Neuronal stem cell (in vitro differentiated cells): ENCODE data around the gene BCAN.
A peak's percentile ranks its signal among the peaks of the same experiment; 100 is the strongest.

Experiments used
- DNase-seq: peaks from one replicate; pipeline ENCODE4 v3.0.0-alpha.2; 2013; ENCODE audit warnings: low spot score
- H2AFZ ChIP-seq: one replicate; pipeline ENCODE4 v1.6.1; 2013; ENCODE audit warnings: mild to moderate bottlenecking, low read length, inconsistent platforms
- H2AK5ac ChIP-seq: 2 replicates; pipeline ENCODE4 v1.6.1; 2013; ENCODE audit warnings: low read depth, mild to moderate bottlenecking, inconsistent platforms, low read length, moderate library complexity, mixed read lengths
- H2BK120ac ChIP-seq: 2 replicates; pipeline ENCODE4 v1.6.1; 2013; ENCODE audit warnings: low read depth, mild to moderate bottlenecking, inconsistent platforms, low read length, moderate library complexity, mixed read lengths
- H2BK12ac ChIP-seq: one replicate; pipeline ENCODE4 v1.6.1; 2013; ENCODE audit warnings: low read length, inconsistent platforms
- H2BK15ac ChIP-seq: 2 replicates; pipeline ENCODE4 v1.6.1; 2013; ENCODE audit warnings: mild to moderate bottlenecking, low read length, inconsistent platforms, mixed read lengths
- H2BK5ac ChIP-seq: one replicate; pipeline ENCODE4 v1.6.1; 2013; ENCODE audit warnings: inconsistent platforms, mild to moderate bottlenecking, low read length, moderate library complexity
- H3K14ac ChIP-seq: one replicate; pipeline ENCODE4 v1.6.1; 2013; ENCODE audit warnings: low read length, inconsistent platforms
- H3K18ac ChIP-seq: 2 replicates; pipeline ENCODE4 v1.6.1; 2013; ENCODE audit warnings: low read length, inconsistent platforms
- H3K23ac ChIP-seq: 2 replicates; pipeline ENCODE4 v1.6.1; 2013; ENCODE audit warnings: low read depth, mild to moderate bottlenecking, mixed read lengths, low read length, inconsistent platforms; ENCODE audit not compliant: poor library complexity
- H3K27ac ChIP-seq: replicated peaks from 3 replicates; pipeline ENCODE4 v1.5.1; 2013; ENCODE audit warnings: low read length, inconsistent platforms
- H3K27me3 ChIP-seq, 3 experiments: 2 replicates each; pipeline ENCODE4 v1.6.1; 2013; ENCODE audit warnings: low read length in 3 of 3, mild to moderate bottlenecking in 2 of 3, inconsistent platforms in 1 of 3, low read depth in 1 of 3, mixed read lengths in 1 of 3, moderate library complexity in 1 of 3; ENCODE audit not compliant: control insufficient read depth in 3 of 3, insufficient read depth in 3 of 3
- H3K36me3 ChIP-seq, 2 donors: replicated peaks in 1 of 2; 2 replicates each; pipeline ENCODE4 v1.6.1; 2013; ENCODE audit warnings: low read length in 2 of 2; ENCODE audit not compliant: control insufficient read depth in 2 of 2, insufficient read depth in 2 of 2
- H3K4ac ChIP-seq: 2 replicates; pipeline ENCODE4 v1.6.1; 2013; ENCODE audit warnings: inconsistent platforms, mild to moderate bottlenecking, low read length, moderate library complexity
- H3K4me1 ChIP-seq, 2 donors: 1 replicate in 1 of 2; 2 replicates in 1 of 2; pipeline ENCODE4 v1.6.1; 2013; ENCODE audit warnings: low read length in 2 of 2, low read depth in 1 of 2; ENCODE audit not compliant: control insufficient read depth in 2 of 2, insufficient read depth in 1 of 2
- H3K4me2 ChIP-seq: one replicate; pipeline ENCODE4 v1.6.1; 2013; ENCODE audit warnings: mild to moderate bottlenecking, low read length, inconsistent platforms; ENCODE audit not compliant: insufficient read depth, poor library complexity, severe bottlenecking
- H3K4me3 ChIP-seq, 2 donors: 2 replicates each; pipeline ENCODE4 v1.5.1; 2013; ENCODE audit warnings: low read length in 2 of 2, mild to moderate bottlenecking in 2 of 2, inconsistent platforms in 1 of 2, moderate library complexity in 1 of 2
- H3K79me1 ChIP-seq: one replicate; pipeline ENCODE4 v1.6.1; 2013; ENCODE audit warnings: low read depth, mild to moderate bottlenecking, inconsistent platforms, low read length, moderate library complexity
- H3K9ac ChIP-seq: one replicate; pipeline ENCODE4 v1.6.1; 2013; ENCODE audit warnings: mild to moderate bottlenecking, low read depth, low read length, inconsistent platforms; ENCODE audit not compliant: poor library complexity
- H3K9me3 ChIP-seq, 2 donors: replicated peaks in 1 of 2; 2 replicates each; pipeline versions ENCODE3 to v1.6.1; 2013; ENCODE audit warnings: low read length in 2 of 2, mild to moderate bottlenecking in 2 of 2, inconsistent platforms in 1 of 2, low read depth in 1 of 2, mixed read lengths in 1 of 2, moderate library complexity in 1 of 2; ENCODE audit not compliant: control insufficient read depth in 2 of 2, insufficient read depth in 1 of 2
- H4K8ac ChIP-seq: one replicate; pipeline ENCODE4 v1.6.1; 2013; ENCODE audit warnings: low read depth, mild to moderate bottlenecking, inconsistent platforms, low read length, moderate library complexity
- H4K91ac ChIP-seq: one replicate; pipeline ENCODE4 v1.6.1; 2013; ENCODE audit warnings: low read length, low read depth, mild to moderate bottlenecking, inconsistent platforms; ENCODE audit not compliant: poor library complexity
- WGBS, 2 donors: extraction: QIAGEN DNeasy Blood & Tissue Kit; methylation state at CpG; one replicate each; pipeline ENCODE4 v1.1.7; 2013; ENCODE audit warnings: missing lambda C conversion rate in 2 of 2, mixed read lengths in 1 of 2; ENCODE audit not compliant: insufficient read length in 2 of 2, insufficient replicate concordance in 1 of 2; ENCODE audit errors: extremely low coverage in 2 of 2; 5-methylcytosine and 5-hydroxymethylcytosine counted together

The BCAN gene

DNA sequence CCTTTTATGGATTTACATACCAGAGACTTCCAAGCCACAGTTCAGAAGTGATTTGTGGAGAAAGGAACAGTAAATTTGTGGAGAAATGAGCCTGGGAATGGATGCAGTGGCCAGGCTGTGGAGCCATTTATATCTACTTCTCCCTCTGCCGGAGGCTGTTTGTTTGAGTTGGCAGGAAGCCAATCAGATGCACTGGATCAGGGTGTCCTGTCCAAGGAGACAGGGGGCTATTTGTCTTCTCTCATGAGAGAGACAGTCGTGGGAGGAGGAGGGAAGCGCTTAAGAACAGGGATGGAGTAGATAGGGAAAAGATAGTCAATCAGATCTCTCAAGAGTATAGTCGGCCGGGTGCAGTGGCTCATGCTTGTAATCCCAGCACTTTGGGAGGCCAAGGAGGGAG is 25.5 kb upstream of the BCAN start:
- no peak overlapping the region for H3K4ac ChIP-seq
- no peak overlapping the region for H2BK120ac ChIP-seq
- H2AFZ ChIP-seq, result no peak overlapping the region
- H3K14ac ChIP-seq, result no peak overlapping the region
- H3K36me3 ChIP-seq, result no peaks in the 10 kb centered on the region
- H3K9ac ChIP-seq, result peak overlapping the region; percentile 10
- H3K9me3 ChIP-seq, result no peaks in the 10 kb centered on the region
- no peak overlapping the region for H2AK5ac ChIP-seq
- H3K4me2 ChIP-seq, result no peak overlapping the region
- H3K4me3 ChIP-seq, result no peak overlapping the region
- H3K27me3 ChIP-seq, result peaks cover 0 to 53% (median 18%) of the 10 kb centered on the region in 3 experiments
- no peak overlapping the region for H4K91ac ChIP-seq
- H2BK5ac ChIP-seq, result no peak overlapping the region
- no peak overlapping the region for H3K23ac ChIP-seq
- no peak overlapping the region for H2BK15ac ChIP-seq
- H4K8ac ChIP-seq, result no peak overlapping the region
- no peaks in the 10 kb centered on the region for H3K4me1 ChIP-seq
- no peaks in the 10 kb centered on the region for H3K79me1 ChIP-seq
- no peak overlapping the region for H3K27ac ChIP-seq
- no CpG with 5 or more reads among the region's 5 CpGs for WGBS, 2 donors
- no peak overlapping the region for H3K18ac ChIP-seq
- DNase-seq, result no peak
- H2BK12ac ChIP-seq, result no peak overlapping the region

DNA sequence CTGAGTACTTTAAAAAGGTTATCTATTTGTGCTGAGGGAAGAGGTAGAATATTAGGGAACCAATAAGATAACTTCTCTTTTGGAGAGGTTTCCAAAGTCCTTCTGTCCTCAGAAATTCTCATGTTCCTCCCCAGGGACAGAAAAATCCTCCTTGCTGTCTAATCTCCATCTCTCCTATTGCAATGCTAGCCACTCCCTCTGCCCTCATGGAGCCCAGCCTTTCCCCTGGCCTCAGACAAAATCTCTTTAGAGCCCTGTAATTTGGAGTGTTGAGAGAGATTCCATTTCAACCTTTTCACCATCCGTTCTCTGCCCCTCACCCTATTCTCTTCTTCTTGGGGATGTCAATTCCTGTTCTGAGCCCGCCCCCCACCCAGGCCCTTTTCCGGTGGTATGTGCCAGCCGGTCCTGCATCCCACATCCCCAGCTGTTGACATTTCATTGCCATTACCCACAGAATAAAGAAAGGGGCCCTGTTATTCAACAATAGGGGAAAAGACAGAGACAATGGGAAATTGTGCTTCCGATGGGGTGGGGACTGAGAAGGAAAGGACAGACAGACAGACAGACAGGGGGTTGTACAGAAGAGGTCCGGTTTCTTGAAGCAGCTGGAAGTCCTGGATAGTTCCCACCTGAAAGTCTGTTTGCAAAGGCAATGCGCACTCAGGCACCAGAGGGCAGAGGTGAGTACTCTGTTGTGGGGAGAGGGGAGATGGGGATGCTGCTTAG is 22.9 kb upstream of the BCAN start, which contains the start of gene HAPLN2:
Gene HAPLN2 (plus strand): TSS at position 563 of the 729 bp plus-strand sequence. CDS start 4,076 bp downstream, outside the sequence.
- Histone ChIP-seq H4K8ac (no peak within 1 kb of the TSS), H2AFZ (no peak within 1 kb of the TSS), H3K18ac (no peak within 1 kb of the TSS), H3K14ac (no peak within 1 kb of the TSS), H3K4ac (no peak within 1 kb of the TSS), H2BK15ac (no peak within 1 kb of the TSS), H2AK5ac (no peak within 1 kb of the TSS), H2BK5ac (no peak within 1 kb of the TSS), H3K4me3 (no peak within 1 kb of the TSS), H3K4me2 (no peak within 1 kb of the TSS), H3K79me1 (no peaks in the 10 kb centered on the region), H3K36me3 (no peaks in the 10 kb centered on the region), H3K9me3 (peaks cover 0 to 4% of the 10 kb centered on the region in 2 donors), H3K9ac (peak within 1 kb of the TSS; percentile 6), H3K23ac (no peak within 1 kb of the TSS), H2BK120ac (no peak within 1 kb of the TSS), H2BK12ac (no peak within 1 kb of the TSS), H4K91ac (no peak within 1 kb of the TSS), H3K4me1 (peaks cover 0 to 2% of the 10 kb centered on the region in 2 donors), H3K27ac (no peak within 1 kb of the TSS), H3K27me3 (peaks cover 8 to 64% (median 38%) of the 10 kb centered on the region in 3 experiments)
- no peak for DNase-seq
- no CpG with 5 or more reads among the region's 7 CpGs for WGBS, 2 donors

DNA sequence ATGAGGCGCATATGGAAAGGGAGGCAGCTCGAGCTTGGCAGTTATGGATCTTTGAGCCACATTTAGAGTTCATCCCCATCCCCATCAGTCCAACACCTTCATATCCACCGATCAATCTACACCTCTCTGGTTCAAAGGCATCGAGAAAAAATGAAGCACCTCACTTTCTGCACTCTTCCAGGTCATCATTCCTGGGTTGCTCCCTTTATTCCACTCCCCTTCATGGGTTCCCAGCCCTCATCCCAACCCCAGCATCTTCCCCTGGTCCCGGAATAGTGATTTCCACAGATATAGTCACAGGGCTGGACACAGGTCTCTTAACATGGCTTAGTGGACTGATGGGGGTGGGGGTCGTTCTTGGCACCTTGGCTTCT is 22.3 kb upstream of the BCAN start:
- H3K18ac ChIP-seq, result no peak overlapping the region
- H2BK15ac ChIP-seq, result no peak overlapping the region
- H3K23ac ChIP-seq, result no peak overlapping the region
- H3K4me2 ChIP-seq, result no peak overlapping the region
- H2AK5ac ChIP-seq, result no peak overlapping the region
- no peaks in the 10 kb centered on the region for H3K36me3 ChIP-seq
- no peak overlapping the region for H4K91ac ChIP-seq
- H3K9ac ChIP-seq, result peak overlapping the region; percentile 6
- no peak overlapping the region for H3K4ac ChIP-seq
- peaks cover 0 to 4% of the 10 kb centered on the region in 2 donors for H3K9me3 ChIP-seq
- no peaks in the 10 kb centered on the region for H3K79me1 ChIP-seq
- H3K4me1 ChIP-seq, result peaks cover 0 to 3% of the 10 kb centered on the region in 2 donors
- H3K27ac ChIP-seq, result no peak overlapping the region
- peaks cover 11 to 67% (median 43%) of the 10 kb centered on the region in 3 experiments for H3K27me3 ChIP-seq
- no peak for DNase-seq
- H3K4me3 ChIP-seq, result no peak overlapping the region
- H2AFZ ChIP-seq, result no peak overlapping the region
- no CpG with 5 or more reads among the region's 6 CpGs for WGBS, 2 donors
- no peak overlapping the region for H4K8ac ChIP-seq
- no peak overlapping the region for H2BK5ac ChIP-seq
- no peak overlapping the region for H3K14ac ChIP-seq
- H2BK120ac ChIP-seq, result no peak overlapping the region
- H2BK12ac ChIP-seq, result no peak overlapping the region

DNA sequence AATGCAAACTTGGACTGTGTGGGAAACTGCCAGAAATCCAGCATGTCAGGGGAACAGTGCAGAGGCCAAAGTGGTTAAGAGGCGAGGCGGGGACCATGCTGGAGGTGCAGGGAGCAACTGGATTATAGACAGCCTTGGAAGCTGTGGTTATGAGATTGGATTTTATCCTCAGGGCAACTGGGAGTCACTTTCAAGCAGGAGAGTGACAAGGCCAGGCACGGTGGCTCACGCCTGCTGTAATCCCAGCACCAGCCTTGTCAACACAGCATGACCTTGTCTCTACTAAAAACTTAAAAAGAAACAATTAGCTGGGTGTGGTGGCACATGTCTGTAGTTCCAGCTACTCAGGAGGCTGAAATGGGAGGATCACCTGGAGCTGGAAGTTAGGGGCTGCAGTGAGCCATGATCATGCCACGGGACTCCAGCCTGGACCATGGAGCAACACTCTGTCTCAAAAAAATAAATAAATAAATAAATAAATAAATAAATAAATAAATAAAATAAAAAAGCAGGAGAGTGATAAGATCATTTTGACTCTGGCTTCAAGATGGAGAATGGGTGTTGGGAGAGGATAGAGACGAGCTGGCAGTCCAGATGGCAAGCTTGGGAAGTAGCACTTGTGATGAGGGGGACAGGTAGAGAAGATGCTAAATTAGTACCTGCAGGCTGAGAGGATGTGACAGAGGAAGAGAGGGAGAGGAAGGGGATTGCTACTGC is 19.2 kb upstream of the BCAN start:
- no peak overlapping the region for H2BK5ac ChIP-seq
- no peak overlapping the region for H2AK5ac ChIP-seq
- no peak overlapping the region for H2BK12ac ChIP-seq
- H3K4me2 ChIP-seq, result no peak overlapping the region
- no peak overlapping the region for H4K91ac ChIP-seq
- H3K23ac ChIP-seq, result no peak overlapping the region
- H4K8ac ChIP-seq, result no peak overlapping the region
- no peak overlapping the region for H2BK15ac ChIP-seq
- H3K9me3 ChIP-seq, result peaks cover 0 to 4% of the 10 kb centered on the region in 2 donors
- no CpG with 5 or more reads among the region's 6 CpGs for WGBS, 2 donors
- H3K4ac ChIP-seq, result no peak overlapping the region
- peaks cover 23 to 68% (median 58%) of the 10 kb centered on the region in 3 experiments for H3K27me3 ChIP-seq
- H3K4me3 ChIP-seq, result peak overlapping the region in 1 of 2 donors; percentile 42
- H3K27ac ChIP-seq, result no peak overlapping the region
- H2BK120ac ChIP-seq, result no peak overlapping the region
- no peak overlapping the region for H3K18ac ChIP-seq
- H3K36me3 ChIP-seq, result no peaks in the 10 kb centered on the region
- DNase-seq, result no peak
- H3K14ac ChIP-seq, result no peak overlapping the region
- H3K9ac ChIP-seq, result no peak overlapping the region
- no peaks in the 10 kb centered on the region for H3K79me1 ChIP-seq
- peaks cover 6% of the 10 kb centered on the region in 2 donors for H3K4me1 ChIP-seq
- H2AFZ ChIP-seq, result no peak overlapping the region
